ENCODE data around the gene HPDL.
A peak's percentile ranks its signal among the peaks of the same experiment; 100 is the strongest.

HPDL gene

DNA sequence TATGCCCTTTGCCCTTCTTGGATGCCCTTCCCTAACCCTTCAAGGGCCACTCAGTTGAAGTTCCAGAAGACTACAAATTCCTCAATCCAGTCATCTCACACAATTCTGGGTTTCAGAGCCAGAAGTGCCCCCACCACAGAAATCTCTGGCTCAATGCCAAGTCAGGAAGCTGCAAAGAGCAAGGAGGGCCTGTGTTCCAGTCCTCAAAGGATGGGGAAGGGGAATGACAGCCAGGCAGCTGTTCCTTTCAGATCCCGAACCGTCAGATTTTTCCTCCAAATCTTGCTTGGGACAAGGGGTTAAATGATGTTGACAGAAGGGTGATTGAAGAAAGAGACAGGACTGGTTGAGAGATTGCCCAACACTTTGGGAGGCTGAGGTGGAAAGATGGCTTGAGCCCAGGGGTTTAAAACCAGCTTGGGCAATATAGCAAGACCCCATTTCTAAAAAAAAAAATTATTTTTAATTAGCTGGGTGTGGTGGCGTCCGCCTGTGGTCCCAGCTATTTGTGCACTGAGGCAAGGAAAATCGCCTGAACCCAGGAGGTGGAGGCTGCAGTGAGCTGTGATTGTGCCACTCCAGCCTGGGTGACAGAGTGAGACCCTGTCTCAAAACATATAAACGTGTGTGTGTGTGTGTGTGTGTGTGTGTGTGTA lies 716 bp upstream of the HPDL start:
- no peak for DNase-seq

DNA sequence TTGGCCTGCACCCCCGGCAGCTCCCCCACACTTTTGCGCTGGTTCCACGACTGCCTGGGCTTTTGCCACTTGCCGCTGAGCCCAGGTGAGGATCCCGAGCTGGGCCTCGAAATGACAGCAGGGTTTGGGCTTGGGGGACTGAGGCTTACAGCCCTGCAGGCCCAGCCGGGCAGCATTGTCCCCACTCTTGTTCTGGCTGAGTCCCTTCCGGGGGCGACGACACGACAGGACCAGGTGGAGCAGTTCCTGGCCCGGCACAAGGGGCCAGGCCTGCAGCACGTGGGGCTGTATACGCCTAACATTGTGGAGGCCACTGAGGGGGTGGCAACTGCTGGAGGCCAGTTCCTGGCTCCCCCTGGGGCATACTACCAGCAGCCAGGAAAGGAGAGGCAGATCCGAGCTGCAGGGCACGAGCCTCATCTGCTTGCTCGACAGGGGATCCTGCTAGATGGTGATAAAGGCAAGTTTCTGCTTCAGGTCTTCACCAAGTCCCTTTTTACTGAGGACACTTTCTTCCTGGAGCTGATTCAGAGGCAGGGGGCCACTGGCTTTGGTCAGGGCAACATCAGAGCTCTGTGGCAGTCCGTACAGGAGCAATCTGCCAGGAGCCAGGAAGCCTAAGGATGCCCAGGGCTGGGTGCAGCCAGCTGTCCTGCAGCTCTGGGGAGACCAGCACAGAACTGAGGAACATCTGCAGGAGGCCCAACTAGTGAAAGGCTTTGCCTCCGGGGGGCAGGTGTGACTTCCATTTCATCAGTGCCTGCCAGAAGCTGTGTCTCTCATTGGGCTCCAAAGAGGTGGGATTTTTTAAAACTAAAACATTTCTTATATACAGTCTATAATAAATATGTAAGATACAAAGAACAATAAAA lies 1.2 kb downstream of the HPDL start:
- peak; percentile 46 to 70 for DNase-seq

DNA sequence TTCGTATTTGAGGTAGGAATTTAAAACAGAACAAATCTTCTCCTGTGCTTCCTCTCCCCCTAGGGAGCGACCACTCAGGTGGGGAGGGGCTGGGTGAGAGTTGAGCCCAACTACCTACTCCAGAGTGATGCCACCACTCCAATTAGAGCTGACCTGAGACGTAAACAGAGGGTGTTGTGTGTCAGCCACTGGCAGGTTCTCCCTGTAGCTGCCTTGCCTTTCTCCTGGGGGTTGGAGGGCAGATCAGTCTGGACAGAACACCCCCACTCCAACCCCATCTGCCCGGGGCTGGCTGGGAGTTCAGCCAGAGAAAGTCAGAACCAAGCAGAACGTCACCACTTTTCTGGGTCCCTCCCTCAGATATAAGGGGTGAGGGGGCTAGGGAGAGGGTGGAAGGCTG lies 2.0 kb downstream of the HPDL start:
- no peak for DNase-seq

DNA sequence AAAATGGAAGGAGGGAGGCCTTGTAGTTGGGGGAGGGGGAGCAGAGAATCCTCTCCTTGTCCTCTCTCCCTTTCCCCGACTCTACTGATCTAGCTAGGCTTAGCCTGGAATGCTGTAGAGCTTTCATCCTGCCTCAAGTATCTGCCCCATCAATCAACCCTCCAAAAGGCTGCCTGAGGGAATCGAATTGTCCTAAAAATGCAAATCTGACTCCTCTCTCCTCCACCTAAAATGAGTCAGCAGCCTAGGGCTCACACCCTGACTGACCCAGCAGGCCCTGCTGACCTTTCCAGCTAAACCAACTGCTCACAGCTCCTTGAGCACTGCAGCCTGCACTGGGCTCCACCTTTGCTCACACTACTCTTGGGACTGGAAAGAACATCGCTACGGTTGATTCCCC lies 2.8 kb downstream of the HPDL start:
- no peak for DNase-seq

DNA sequence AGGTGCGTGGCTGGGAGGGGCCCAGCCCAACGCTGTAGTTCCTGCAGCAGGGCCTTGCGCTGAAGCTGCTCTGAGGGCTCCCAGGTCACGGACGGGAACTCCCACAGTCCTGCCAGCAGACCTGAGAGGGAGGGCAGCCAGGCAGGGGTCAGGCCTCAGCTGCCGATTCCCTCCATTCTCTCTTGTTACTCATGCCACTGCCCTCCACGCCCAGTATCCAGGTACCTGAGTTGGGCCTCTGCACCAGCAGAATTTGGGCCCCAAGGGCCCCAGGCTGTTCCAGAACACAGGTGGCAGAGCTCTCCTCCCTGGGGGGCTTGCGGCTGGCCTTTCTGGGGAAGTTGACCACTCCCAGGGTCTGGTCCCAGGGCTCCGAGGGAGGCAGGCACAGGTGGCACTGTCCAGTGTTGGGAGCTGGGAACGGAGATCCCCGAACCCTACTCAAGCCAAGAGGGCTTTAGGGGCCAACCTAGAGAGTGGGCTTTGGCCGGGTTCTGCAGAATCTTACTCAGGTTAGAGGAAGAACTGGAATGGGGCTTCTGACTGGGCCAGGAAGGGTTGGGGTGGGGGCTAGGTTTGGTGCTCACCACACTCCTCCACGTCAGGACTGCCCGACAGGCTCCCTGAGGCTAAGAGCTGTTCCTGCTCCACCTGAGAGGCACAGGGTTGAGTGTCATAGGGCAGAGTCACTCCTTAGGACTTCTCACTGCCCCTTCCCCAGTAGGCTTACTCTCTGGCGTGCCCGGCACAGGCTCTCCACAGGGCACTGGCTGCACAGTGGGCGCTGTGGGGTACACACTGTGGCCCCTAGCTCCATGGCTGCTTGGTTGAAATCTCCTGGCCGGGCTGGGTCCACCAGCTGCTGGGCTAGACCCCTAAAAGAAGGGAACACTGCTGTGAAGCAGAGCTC lies 5.0 kb downstream of the HPDL start:
- DNase-seq = no peak

DNA sequence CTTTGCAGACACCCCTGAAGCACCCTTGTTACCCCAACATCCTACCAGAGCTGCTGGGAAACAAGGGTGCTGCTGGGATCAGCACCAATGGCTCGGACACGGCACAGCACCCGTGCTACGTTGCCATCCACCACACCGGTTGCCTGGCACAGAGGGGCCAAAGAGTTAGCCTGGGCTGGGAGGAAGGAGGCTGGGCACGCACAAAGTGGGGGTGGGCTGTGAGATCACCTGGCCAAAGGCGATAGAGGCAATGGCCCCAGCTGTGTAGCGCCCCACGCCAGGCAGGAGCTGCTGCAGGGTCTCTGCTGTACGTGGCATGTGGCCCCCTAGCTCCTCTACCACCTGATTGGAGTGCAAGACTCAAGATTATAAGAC lies 5.6 kb downstream of the HPDL start:
- no peak for DNase-seq

DNA sequence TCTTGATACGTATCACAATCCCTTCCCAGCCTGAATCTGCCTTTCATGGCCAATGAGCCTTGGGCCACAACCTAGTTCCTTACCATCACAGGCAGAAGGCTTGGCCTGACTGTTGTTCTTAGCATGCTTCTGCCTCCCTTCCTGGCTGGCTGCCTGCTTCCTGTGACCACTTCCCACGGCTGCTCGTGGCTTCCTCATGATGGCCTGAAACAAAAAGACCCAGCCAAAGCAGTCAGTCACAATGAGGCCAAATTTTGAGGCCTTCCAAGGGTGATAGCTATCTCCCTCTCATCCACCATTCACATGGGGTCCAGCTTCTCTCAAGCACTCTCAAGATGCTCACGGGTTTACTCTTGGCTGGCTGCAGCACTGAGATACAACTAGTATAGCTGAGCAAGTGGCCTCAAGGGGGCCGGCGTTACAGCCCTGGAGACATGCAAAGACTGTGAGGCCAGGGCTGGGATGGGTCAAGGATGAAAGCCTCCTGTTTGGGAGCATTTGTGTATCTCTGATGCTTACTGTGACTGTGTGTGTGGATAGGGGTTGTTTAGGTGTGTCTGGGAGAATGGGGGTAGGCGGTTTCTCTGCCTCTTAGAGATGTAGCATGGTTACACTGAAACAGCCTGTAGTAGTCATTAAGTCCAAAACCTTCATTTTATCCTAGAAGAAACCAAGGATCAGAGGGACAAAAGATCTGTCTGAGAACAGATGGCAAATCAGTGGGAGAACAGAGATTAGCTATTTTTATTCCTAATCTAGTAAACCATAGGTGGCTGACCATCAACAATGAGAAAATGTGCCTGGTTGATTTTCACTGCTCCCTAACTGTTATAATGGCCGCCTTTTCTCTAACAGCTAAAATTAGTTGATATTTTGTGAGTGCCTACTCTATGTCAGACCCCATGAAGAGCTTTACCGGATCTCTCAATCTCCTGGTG lies 7.9 kb downstream of the HPDL start:
- DNase-seq = no peak

DNA sequence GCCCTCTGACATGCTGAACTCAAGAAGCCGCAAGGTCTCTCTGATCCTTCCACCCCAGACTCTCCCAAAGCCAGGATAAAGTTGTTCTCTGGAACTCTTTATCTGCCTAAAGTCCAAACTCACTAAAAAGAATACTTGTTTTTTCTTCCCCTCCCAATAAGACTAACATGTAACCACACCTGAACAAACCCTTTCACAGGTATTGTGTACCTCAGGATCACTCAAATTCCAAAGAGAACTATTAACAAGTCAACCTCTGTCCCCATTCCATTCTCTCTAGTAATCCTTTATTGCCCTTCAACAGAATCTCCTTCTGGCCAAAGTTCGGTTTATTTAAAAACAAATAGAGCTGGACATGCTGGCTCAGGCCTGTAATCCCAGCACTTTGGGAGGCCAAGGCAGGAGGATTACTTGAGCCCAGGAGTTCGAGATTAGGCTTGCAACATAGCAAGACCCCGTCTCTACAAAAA lies 9.2 kb downstream of the HPDL start:
- DNase-seq = no peak

DNA sequence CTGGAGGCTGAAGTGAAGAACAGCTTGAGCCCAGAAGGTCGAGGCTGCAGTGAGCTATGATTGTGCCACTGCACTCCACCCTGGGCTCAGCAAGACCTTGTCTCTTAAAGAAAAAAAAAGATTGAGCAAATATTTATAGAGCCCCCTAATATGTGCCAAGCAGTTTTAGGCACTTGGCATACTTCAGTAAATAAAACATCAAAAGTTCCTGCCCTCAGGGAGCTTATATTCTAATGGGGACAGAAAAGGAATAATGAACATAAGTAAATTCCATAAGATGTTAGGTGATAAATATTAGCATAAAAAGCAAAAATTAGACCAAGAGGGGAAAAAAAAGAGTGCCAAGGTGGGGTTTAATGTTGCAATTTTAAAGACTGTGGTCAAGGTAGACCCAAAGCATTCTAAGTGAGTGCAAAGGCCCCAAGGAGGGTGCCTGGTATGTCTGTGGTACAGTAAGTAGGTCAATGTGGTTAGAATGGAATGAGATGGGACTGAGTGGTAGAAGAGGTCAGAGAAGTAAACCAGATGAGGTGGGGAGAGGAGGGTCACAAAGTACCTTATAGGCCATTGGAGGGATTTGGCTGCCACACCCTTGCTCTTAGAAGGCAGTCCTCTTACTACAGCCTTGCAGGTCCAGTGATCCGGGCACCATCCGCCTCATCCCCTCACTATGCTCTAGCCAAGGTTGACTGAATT lies 11.1 kb downstream of the HPDL start:
- DNase-seq = no peak

DNA sequence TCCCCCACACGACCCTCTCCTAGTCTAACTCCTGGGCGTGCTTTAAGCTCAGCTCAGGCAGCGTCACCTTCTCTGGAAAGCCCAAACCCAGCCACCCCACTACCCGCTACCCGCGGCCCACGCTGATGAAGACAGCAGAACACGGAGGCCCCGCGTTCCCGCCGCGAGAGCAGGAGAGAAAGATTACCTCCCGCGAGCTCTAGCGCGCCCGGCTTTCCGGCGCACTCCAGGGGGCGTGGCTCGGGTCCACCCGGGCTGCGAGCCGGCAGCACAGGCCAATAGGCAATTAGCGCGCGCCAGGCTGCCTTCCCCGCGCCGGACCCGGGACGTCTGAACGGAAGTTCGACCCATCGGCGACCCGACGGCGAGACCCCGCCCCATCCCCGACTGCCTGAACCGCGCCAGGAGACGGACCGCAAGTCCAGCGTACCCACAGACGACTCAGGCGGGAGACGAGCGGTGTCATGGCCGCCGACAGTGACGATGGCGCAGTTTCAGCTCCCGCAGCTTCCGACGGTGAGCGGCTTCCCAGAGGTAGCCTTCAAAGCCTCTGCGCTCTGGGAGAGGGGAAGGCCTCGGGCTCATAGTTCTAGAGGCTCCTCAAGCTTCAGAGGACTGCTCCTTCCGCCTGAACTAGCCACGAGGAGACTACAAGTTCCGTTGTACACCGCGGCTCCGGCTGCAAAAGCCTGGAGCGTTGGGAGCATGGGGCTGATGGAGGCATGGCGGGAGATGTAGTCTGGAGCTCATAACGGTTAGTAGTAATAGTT lies 13.3 kb downstream of the HPDL start, which contains the start of the genes MUTYH and TOE1:
Gene MUTYH, minus strand, starts transcription at position 652 of the 770 bp plus-strand sequence. CDS start 5,935 bp downstream, outside the sequence.
Gene TOE1, plus strand, starts transcription at position 382 of the 770 bp plus-strand sequence. Its CDS starts 83 bp downstream, at position 465.
- peak; percentile 94 to 97 for DNase-seq

DNA sequence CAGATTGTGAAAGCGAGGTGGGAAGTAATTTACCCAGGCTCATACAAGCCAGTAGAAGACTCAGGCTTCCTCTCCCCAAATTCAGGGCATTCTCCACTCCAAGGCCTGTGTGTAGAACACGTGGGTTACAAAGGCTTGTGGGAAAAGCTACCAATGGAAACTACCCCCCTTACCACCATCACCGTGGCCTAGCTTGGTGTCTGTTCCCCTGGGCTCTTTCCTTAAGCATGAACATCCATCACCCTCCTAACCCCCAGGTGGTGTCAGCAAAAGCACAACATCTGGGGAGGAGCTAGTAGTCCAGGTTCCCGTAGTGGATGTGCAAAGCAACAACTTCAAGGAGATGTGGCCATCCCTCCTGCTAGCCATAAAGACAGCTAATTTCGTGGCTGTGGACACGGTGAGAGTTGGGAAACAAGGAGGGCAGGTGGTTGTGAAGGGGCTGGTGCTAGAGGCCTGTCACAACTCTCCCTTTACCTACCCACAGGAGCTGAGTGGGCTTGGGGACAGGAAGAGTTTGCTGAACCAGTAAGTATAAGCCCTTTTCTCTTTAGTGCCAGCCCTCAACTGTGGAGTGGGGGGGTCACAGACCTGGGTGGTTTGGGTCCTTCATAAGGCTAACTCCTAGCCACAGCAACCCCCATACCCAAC lies 14.2 kb downstream of the HPDL start:
- peak; percentile 19 to 57 for DNase-seq

DNA sequence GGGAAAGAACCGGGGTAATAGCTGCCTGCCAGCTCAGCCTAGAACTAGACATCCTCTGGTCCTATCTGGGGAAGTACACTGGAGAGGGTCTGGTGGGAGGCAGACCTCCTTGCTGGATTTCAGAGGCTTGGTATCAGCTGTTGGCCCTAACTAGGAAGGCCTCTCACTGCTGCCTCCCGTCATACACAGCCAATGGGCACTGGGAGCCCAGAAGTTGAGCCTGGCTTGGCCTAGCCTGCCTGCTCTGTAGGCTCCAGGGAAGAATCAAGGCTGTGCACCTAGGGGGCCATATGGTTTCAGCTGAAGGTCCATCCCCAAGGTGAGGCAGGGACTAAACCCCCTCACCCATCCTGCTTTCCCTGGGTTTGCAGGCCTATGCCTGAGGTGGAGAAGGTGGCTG lies 17.8 kb downstream of the HPDL start:
- DNase-seq = no peak

DNA sequence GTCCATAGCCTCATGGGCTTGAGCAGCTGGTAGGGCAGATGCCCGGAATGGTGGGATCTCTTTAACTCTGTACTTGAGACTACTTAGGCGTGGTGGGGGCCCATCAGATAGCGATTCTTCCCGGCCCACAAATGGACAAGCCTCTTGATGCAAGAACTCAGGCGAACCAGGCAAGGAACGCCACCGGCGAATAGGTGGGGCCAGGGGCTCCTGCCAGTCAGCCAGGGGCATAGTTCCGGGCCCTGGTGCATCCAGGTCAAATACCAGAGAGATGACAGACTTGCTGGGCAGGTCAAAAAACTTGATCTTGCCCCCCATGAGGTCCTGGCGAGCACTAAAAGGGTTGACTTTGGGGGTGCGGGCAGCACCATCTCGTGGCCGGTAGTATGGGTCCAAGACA lies 18.3 kb downstream of the HPDL start:
- DNase-seq = no peak

DNA sequence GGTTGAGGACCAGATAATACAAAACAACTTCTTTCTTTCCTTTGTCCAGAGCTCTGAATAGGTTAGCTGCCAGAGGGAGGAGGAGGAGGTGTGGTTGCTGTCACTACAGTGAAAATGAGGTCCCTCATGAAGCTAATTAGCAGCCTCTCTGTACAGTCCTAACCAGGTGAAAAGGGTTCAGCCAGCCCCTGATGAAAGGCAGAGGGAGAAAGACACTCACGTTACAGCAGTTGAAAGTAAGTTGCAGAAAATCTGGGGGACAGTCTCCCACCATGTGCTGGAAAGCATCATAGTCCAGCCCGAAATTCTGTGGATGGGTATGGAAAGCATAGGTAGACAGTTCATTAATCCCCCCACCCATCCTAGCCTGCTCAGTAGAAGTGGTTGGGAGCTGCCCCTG lies 19.8 kb downstream of the HPDL start:
- no peak for DNase-seq

DNA sequence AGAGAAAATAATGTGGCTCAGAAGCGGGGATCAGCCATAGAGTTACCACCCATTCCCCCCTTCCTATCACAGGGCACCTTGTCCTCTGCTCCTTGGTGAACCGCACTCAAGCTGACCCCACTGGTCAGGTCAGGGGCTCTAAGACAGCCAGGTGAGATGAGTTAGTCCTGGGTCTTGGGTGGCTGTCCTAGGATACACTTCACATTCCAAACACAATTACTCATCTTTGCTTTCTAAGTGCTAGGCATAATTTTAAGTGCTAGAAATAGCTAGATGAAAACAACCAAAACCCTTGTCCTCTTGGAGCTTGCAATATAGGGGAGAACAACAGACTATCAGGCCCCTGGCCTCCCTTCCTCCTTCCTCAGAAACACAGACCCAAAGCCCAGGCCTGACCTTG lies 21.3 kb downstream of the HPDL start:
- no peak for DNase-seq

DNA sequence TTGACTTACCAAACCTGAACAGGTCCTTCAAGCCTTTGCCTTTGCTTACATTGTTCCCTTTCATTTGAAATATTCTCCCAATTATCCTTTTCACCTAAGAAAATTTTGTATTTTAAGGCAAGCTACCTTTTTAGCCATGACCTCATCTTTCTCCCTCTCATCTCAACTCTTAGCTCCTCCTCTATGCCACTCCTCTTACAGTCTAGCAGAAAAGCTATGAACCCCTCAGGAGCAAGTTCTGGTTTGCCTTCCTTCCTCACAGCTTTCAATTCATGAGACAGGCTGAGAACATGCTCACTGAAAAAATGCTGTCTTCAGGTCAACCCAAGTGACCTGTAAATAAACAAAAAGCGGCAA lies 21.9 kb downstream of the HPDL start:
- no peak for DNase-seq

DNA sequence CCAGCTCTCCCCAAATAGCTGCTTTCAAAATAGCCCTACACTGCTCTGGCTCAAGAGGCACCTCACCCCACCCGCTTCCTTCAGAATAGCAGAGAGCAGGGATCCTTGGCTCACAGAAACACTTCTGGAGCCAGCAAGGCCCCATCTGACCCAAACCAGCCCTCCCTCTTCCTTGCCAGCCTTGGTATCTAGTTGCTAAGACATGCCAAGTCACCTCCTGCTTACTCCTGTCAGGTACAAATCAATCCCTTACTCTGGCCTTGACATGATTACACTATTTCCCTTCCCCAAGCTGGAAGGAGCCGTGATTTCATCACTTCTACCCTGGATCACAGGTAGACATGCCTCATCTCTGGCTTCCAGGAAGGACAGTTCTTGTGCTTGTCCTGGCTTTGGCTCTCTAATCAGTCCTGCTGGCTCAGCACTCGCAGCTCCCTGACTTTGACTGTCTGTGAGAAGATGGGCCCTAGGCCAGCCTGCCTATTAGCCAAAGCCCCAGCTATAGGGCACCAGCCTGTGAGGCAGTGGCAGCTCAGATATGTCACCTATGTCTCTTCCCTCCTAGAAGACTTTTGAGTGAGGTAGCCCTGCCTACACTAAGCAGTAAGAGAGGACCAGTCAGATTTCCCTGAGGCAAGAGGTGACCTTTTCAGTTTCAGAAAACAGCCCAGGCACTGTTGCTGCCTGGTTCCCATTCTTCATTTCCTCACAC lies 22.4 kb downstream of the HPDL start:
- DNase-seq = no peak

DNA sequence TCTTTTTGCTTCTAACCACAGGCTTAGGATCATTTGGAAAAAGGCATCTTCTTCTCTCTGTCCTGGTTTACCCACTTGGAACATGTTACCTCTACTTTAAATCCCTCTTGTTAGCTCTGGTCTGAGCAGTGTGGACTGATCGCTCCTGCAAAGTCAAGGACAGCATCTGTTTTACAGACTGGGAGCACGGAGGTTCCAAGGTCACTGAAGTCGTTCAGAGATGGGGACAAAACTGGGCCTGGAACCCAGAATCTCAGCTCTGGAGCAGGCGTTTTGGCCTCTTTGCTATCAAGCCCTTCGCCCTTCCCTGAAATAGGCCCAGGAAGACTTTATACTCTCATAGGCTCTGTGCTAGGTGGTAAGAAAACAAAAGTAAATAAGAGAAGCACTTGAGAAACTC lies 24.8 kb downstream of the HPDL start:
- no peak for DNase-seq

DNA sequence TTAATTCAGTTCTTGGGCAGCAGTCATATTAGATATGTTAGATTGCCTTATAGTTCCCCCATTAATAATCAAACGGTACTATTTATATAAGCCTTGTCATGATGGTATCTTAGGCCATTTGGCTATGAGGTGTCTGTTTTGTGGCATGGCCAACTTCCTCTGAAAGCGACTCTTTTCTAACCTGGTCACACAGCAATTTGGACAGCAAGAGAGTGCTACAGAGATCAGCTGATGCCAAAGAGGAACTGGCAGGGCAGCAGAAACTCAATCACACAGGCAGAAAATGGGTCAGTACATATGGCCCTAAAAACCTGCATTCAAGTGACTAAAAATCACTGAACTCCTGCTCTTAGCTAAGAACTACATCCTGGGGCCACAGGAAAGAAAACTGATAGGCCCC lies 27.0 kb downstream of the HPDL start:
- no peak for DNase-seq

Measured in NCI-H2081 (cell line).